Measurements from ENCODE around the gene ASTN2.

The ASTN2 gene

DNA sequence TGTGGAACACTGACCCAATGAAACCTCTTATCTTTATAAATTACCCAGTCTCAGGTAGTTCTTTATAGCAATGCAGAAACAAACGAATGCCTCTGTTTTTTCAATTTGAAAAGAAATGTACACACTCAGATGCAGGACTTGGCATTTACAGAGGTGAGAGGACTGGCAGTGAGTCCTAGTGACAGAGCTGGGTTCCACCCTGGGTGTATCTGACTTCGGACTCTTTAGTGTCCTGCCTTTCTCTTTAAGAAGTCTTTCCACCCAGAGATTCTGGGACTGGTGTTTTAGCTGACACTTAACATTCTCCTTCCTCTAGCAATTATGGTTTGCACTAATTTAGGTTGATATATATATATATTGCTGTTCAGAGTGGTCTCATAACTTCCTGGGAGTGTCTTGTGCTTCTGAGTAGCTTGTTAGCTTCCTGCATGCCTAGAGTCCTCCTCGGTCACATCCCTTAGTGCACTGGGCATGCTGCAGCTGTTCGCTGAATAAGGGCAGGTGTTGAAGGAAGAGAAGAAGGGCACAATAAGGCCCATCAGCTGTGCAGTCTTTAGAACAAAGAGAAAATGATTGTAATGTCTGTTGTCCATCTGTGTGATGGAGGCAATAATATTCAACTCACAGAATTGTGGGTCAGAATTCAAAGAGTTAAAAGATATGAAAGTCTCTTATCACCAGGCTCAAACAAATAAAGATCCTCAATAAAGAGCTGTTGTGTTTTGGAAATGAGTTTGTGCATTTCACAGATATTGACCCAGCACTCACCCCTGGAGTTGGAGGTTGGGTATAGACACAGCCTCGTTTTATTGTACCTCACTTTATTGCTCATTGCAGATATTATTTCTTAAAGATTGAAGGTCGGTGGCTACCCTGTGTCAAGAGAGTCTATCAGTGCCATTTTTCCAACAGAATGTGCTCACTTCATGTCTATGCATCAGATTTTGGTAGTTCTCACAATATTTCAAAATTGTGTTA lies 540.6 kb downstream of the ASTN2 start:
- no peak for DNase-seq (ENCODE audit: low read depth)
- TF ChIP-seq, protein P1, sequence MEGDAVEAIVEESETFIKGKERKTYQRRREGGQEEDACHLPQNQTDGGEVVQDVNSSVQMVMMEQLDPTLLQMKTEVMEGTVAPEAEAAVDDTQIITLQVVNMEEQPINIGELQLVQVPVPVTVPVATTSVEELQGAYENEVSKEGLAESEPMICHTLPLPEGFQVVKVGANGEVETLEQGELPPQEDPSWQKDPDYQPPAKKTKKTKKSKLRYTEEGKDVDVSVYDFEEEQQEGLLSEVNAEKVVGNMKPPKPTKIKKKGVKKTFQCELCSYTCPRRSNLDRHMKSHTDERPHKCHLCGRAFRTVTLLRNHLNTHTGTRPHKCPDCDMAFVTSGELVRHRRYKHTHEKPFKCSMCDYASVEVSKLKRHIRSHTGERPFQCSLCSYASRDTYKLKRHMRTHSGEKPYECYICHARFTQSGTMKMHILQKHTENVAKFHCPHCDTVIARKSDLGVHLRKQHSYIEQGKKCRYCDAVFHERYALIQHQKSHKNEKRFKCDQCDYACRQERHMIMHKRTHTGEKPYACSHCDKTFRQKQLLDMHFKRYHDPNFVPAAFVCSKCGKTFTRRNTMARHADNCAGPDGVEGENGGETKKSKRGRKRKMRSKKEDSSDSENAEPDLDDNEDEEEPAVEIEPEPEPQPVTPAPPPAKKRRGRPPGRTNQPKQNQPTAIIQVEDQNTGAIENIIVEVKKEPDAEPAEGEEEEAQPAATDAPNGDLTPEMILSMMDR (IDR thresholded peaks at IDR 0.05; ENCODE audit: low read depth, low read length, missing control alignments), result no peak
- no peak overlapping the region for H3K4me3 ChIP-seq (ENCODE audit: low read depth, low read length)

DNA sequence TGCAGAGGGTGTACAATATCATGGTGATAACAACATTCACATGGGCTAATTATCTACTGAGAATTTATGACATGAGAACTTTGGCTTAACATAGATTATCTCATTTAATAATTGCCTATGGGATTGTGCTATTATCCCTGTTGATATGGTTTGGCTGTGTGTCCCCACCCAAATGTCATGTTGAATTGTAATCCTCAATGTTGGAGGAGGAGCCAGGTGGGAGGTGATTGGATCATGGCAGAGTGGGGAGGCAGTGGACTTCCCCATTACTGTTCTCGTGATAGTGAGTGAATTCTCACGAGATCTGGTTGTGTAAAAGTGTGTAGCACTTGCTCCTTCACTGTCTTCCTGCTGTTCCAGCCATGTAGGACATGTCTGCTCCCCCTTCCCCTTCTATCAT lies 541.4 kb downstream of the ASTN2 start:
- no peak for DNase-seq (ENCODE audit: low read depth)
- TF ChIP-seq, protein P1 (IDR thresholded peaks at IDR 0.05; ENCODE audit: low read depth, low read length, missing control alignments), result no peak
- no peak overlapping the region for H3K4me3 ChIP-seq (ENCODE audit: low read depth, low read length)

DNA sequence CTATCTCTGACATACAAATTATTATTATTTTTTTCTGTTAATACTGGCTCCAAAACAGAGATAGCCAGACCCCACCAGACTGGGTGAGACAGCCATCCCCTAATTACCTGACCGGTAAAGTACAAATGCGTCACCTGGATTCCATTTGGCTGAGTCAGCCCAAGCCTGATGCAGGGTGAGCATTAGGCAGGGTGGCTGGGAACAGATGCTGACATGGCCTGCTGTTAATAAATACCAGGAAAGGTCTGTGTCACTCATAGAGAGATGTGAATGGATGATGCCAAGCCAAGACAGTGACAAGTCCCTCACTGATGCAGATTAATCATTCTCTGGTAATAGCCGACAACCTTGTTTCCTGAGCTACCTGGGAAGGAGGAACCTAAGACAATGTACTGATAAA lies 544.3 kb downstream of the ASTN2 start:
- TF ChIP-seq, protein P1 (IDR thresholded peaks at IDR 0.05; ENCODE audit: low read depth, low read length, missing control alignments), result no peak
- DNase-seq (ENCODE audit: low read depth), result no peak
- H3K4me3 ChIP-seq (ENCODE audit: low read depth, low read length), result no peak overlapping the region

DNA sequence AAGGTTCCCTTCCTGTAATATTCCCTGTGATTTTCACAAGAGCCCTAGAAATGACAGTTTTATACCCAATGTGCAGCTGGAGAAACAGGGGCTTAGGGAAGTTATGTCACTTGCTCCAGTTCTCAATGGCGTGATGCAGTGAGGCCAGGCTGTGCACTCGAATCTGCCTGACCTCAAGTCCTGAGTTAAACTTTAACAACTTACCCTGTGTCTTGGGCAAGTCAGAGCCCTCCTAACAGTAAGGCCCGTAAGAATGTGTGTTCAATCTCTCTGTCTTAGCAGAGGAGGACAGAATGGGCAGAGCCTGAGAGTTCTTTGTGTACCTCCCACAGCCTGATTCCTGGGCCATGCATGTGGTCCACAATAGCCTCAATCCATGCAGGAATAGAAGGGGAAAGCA lies 546.7 kb downstream of the ASTN2 start:
- no peak for DNase-seq (ENCODE audit: low read depth)
- TF ChIP-seq, protein P1 (IDR thresholded peaks at IDR 0.05; ENCODE audit: low read depth, low read length, missing control alignments), result no peak
- no peak overlapping the region for H3K4me3 ChIP-seq (ENCODE audit: low read depth, low read length)

DNA sequence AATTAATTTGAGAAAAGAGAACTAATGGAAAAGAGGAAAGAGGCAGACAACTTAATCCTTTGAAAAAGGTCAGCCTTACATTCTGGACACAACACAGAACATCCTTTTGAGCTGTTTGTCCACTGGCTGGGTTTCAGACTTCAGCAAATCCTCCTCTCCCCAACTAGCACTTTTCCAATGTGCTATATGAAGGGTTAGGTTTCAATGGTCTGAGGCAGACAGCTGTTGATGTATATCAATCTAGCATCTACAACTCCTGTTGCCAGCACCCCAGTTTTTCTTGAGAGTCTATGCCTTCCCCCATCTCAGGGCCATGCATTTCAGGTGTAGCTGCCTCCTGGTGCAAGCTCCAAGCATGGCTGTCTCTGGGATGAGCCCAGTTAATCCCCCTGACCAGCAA lies 553.5 kb downstream of the ASTN2 start:
- no peak overlapping the region for H3K4me3 ChIP-seq (ENCODE audit: low read depth, low read length)
- TF ChIP-seq, protein P1 (IDR thresholded peaks at IDR 0.05; ENCODE audit: low read depth, low read length, missing control alignments), result no peak
- no peak for DNase-seq (ENCODE audit: low read depth)

DNA sequence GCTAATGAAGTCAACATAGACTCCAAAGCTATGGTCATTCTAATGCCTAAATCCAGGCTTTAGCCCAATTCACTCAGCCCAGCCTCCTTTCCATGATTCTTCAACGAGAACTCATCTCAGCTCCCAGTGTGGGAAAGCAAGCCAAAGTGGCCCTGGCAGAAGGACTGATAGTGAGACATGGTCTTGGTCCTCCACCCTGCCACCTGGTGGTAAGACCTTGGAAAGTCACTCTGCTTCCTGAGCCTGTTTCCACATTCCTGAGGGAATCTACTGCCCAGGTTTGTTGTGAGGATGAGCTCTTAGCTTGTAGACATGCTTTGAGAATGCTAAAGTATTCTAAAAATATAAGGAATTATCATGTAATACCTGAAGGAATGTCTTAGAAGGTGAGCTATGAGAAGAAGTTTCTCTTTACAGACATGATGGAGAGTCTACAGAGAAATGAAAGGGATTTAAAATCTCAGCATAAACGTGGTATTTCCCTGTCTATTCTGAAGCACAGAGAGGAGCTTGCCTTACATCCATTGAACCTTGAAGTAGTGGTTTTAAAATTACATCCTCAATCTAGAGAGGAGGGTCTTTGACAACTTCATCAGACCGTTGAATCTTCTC lies 554.2 kb downstream of the ASTN2 start:
- TF ChIP-seq, protein P1 (IDR thresholded peaks at IDR 0.05; ENCODE audit: low read depth, low read length, missing control alignments), result peak; percentile 87
- DNase-seq (ENCODE audit: low read depth), result no peak
- H3K4me3 ChIP-seq (ENCODE audit: low read depth, low read length), result no peak overlapping the region

Data from GM12864 (cell line).